Mesendoderm (in vitro differentiated cells): ENCODE data around the gene PCAT7.
"Not testable (repeated sequence)": the region's sequence is repeated elsewhere in the genome, so short reads cannot be mapped to it uniquely, and the experiment has no call there.

Source experiments
- DNase-seq: peaks from one replicate; pipeline ENCODE4 v3.0.0; 2013
- H2AK5ac ChIP-seq: 2 replicates; pipeline ENCODE4 v1.6.1; 2013; ENCODE audit warnings: low read length, inconsistent platforms
- H2BK120ac ChIP-seq: 2 replicates; pipeline ENCODE4 v1.6.1; 2013; ENCODE audit warnings: low read depth, mild to moderate bottlenecking, low read length, moderate library complexity, mixed read lengths
- H2BK15ac ChIP-seq: replicated peaks from 2 replicates; pipeline ENCODE4 v1.6.1; 2013; ENCODE audit warnings: low read depth, mild to moderate bottlenecking, moderate library complexity
- H2BK5ac ChIP-seq: 2 replicates; pipeline ENCODE4 v1.6.1; 2013; ENCODE audit warnings: low read length, inconsistent platforms
- H3K18ac ChIP-seq: 2 replicates; pipeline ENCODE4 v1.6.1; 2013; ENCODE audit warnings: mild to moderate bottlenecking, low read length, mixed read lengths
- H3K23ac ChIP-seq: one replicate; pipeline ENCODE4 v1.6.1; 2013; ENCODE audit warnings: low read length
- H3K27ac ChIP-seq: 2 replicates; pipeline ENCODE4 v1.5.1; 2013; ENCODE audit warnings: low read depth, mild to moderate bottlenecking, inconsistent platforms, low read length, moderate library complexity
- H3K27me3 ChIP-seq: 2 replicates; pipeline ENCODE4 v1.6.1; 2013; ENCODE audit warnings: low read length, control low read depth, mild to moderate bottlenecking, inconsistent platforms; ENCODE audit not compliant: insufficient read depth, poor library complexity
- H3K36me3 ChIP-seq: 2 replicates; pipeline ENCODE4 v1.6.1; 2013; ENCODE audit warnings: low read length, inconsistent platforms; ENCODE audit not compliant: control insufficient read depth, insufficient read depth
- H3K4ac ChIP-seq: one replicate; pipeline ENCODE4 v1.6.1; 2013; ENCODE audit warnings: low read depth, mild to moderate bottlenecking, low read length, moderate library complexity
- H3K4me1 ChIP-seq: 2 replicates; pipeline ENCODE4 v1.6.1; 2013; ENCODE audit warnings: low read depth, low read length, inconsistent platforms; ENCODE audit not compliant: control insufficient read depth
- H3K4me2 ChIP-seq: 2 replicates; pipeline ENCODE4 v1.6.1; 2013; ENCODE audit warnings: low read length
- H3K4me3 ChIP-seq: 2 replicates; pipeline ENCODE4 v1.5.1; 2013; ENCODE audit warnings: mild to moderate bottlenecking, low read length
- H3K56ac ChIP-seq: one replicate; pipeline ENCODE4 v1.6.1; 2013; ENCODE audit warnings: low read length
- H3K79me1 ChIP-seq: 2 replicates; pipeline ENCODE4 v1.6.1; 2013; ENCODE audit warnings: low read length, inconsistent platforms
- H3K79me2 ChIP-seq: 2 replicates; pipeline ENCODE4 v1.6.1; 2013; ENCODE audit warnings: mild to moderate bottlenecking, low read length; ENCODE audit not compliant: control insufficient read depth, insufficient read depth
- H3K9ac ChIP-seq: 2 replicates; pipeline ENCODE4 v1.6.1; 2013; ENCODE audit warnings: low read length, inconsistent platforms
- H4K5ac ChIP-seq: one replicate; pipeline ENCODE4 v1.6.1; 2013; ENCODE audit warnings: low read length
- H4K8ac ChIP-seq: one replicate; pipeline ENCODE4 v1.6.1; 2013; ENCODE audit warnings: low read depth, mild to moderate bottlenecking, control low read depth, low read length, moderate library complexity
- WGBS: extraction: QIAGEN DNeasy Blood & Tissue Kit; methylation state at CpG from one replicate; pipeline ENCODE4 v1.1.7; 2013; ENCODE audit warnings: low lambda C conversion rate, missing lambda C conversion rate; ENCODE audit not compliant: insufficient coverage; ENCODE audit errors: extremely low coverage; 5-methylcytosine and 5-hydroxymethylcytosine counted together

PCAT7 gene

GRCh38 chr9:94591046-94591545 is 36.2 kb downstream of the PCAT7 start:
- H3K27me3 ChIP-seq, H3K79me2 ChIP-seq, H2AK5ac ChIP-seq, H3K4me1 ChIP-seq, H3K27ac ChIP-seq, H2BK5ac ChIP-seq, H4K8ac ChIP-seq, H3K79me1 ChIP-seq, H2BK120ac ChIP-seq, H3K4me3 ChIP-seq, H4K5ac ChIP-seq, H3K4ac ChIP-seq, H3K18ac ChIP-seq, DNase-seq, H3K23ac ChIP-seq, H3K56ac ChIP-seq, H3K4me2 ChIP-seq, H3K9ac ChIP-seq, H3K36me3 ChIP-seq, H2BK15ac ChIP-seq: not testable (repeated sequence)
- no CpG with 5 or more reads among the region's 38 CpGs for WGBS

GRCh38 chr9:94591876-94592275 is 37.0 kb downstream of the PCAT7 start:
- no peak overlapping the region for H2BK5ac ChIP-seq
- H3K4ac ChIP-seq: no peak overlapping the region
- H3K56ac ChIP-seq: no peak overlapping the region
- no peak overlapping the region for H2BK15ac ChIP-seq
- H3K23ac ChIP-seq: no peak overlapping the region
- no peak overlapping the region for H3K27ac ChIP-seq
- no peaks in the 10 kb centered on the region for H3K4me1 ChIP-seq
- H3K79me1 ChIP-seq: no peaks in the 10 kb centered on the region
- no peak overlapping the region for H3K4me2 ChIP-seq
- no peaks in the 10 kb centered on the region for H3K27me3 ChIP-seq
- no peak overlapping the region for H4K5ac ChIP-seq
- H2BK120ac ChIP-seq: no peak overlapping the region
- no peak overlapping the region for H3K4me3 ChIP-seq
- H3K36me3 ChIP-seq: no peaks in the 10 kb centered on the region
- no peaks in the 10 kb centered on the region for H3K79me2 ChIP-seq
- no peak overlapping the region for H3K18ac ChIP-seq
- DNase-seq: no peak
- no CpG with 5 or more reads among the region's 8 CpGs for WGBS
- no peak overlapping the region for H4K8ac ChIP-seq
- H2AK5ac ChIP-seq: no peak overlapping the region
- H3K9ac ChIP-seq: no peak overlapping the region

GRCh38 chr9:94592683-94593082 is 37.8 kb downstream of the PCAT7 start:
- not testable (repeated sequence) for DNase-seq, H3K4me1 ChIP-seq, H4K8ac ChIP-seq, H3K27me3 ChIP-seq, H2AK5ac ChIP-seq, H3K4me2 ChIP-seq, H3K4me3 ChIP-seq, H2BK120ac ChIP-seq, H3K23ac ChIP-seq, H3K56ac ChIP-seq, H3K27ac ChIP-seq, H2BK5ac ChIP-seq, H3K36me3 ChIP-seq, H3K79me2 ChIP-seq, H3K9ac ChIP-seq, H3K4ac ChIP-seq, H3K79me1 ChIP-seq, H3K18ac ChIP-seq, H2BK15ac ChIP-seq, H4K5ac ChIP-seq
- no CpG with 5 or more reads among the region's 7 CpGs for WGBS

GRCh38 chr9:94593459-94594345 is 38.8 kb downstream of the PCAT7 start, which contains the start of gene FBP2:
TSS of gene FBP2 (minus strand) at chr9:94593824. CDS start at chr9:94593726, 98 bp downstream.
- no peak within 1 kb of the TSS for H2BK120ac ChIP-seq
- no peak within 1 kb of the TSS for H3K27ac ChIP-seq
- no peaks in the 10 kb centered on the region for H3K4me1 ChIP-seq
- no peak for DNase-seq
- H2BK5ac ChIP-seq: no peak within 1 kb of the TSS
- no peaks in the 10 kb centered on the region for H3K79me2 ChIP-seq
- H4K8ac ChIP-seq: no peak within 1 kb of the TSS
- WGBS: no CpG with 5 or more reads among the region's 21 CpGs
- H2BK15ac ChIP-seq: no peak within 1 kb of the TSS
- H3K4ac ChIP-seq: no peak within 1 kb of the TSS
- no peaks in the 10 kb centered on the region for H3K36me3 ChIP-seq
- no peaks in the 10 kb centered on the region for H3K27me3 ChIP-seq
- H2AK5ac ChIP-seq: no peak within 1 kb of the TSS
- H3K23ac ChIP-seq: no peak within 1 kb of the TSS
- no peak within 1 kb of the TSS for H3K4me2 ChIP-seq
- H3K79me1 ChIP-seq: no peaks in the 10 kb centered on the region
- H3K56ac ChIP-seq: no peak within 1 kb of the TSS
- no peak within 1 kb of the TSS for H3K9ac ChIP-seq
- H3K18ac ChIP-seq: no peak within 1 kb of the TSS
- H4K5ac ChIP-seq: no peak within 1 kb of the TSS
- H3K4me3 ChIP-seq: no peak within 1 kb of the TSS

- no CpG with 5 or more reads among the region's 7 CpGs for WGBS
- Histone ChIP-seq H3K4me2 (no peak overlapping the region), H2BK15ac (no peak overlapping the region), H3K79me1 (no peaks in the 10 kb centered on the region), H3K27ac (no peak overlapping the region), H3K23ac (no peak overlapping the region), H4K8ac (no peak overlapping the region), H3K4me1 (no peaks in the 10 kb centered on the region), H3K4ac (no peak overlapping the region), H3K4me3 (no peak overlapping the region), H2BK120ac (no peak overlapping the region), H2BK5ac (no peak overlapping the region), H4K5ac (no peak overlapping the region), H3K36me3 (no peaks in the 10 kb centered on the region), H3K79me2 (no peaks in the 10 kb centered on the region), H3K18ac (no peak overlapping the region), H3K9ac (no peak overlapping the region), H3K56ac (no peak overlapping the region), H3K27me3 (no peaks in the 10 kb centered on the region), H2AK5ac (no peak overlapping the region)
- no peak for DNase-seq
These were observed 44.2 kb downstream of the PCAT7 start for GRCh38 chr9:94599102-94599501.
